ENCODE results near the gene RNF186. TPM values are rescaled to one million over a fixed set of nuclear protein-coding genes. Genes with fewer than 3 reads are reported as not detected.
"Not testable (repeated sequence)": the region's sequence is repeated elsewhere in the genome, so short reads cannot be mapped to it uniquely, and the experiment has no call there.

The RNF186 gene
- total RNA-seq, 1 donor from 2014 or later: not detected

DNA sequence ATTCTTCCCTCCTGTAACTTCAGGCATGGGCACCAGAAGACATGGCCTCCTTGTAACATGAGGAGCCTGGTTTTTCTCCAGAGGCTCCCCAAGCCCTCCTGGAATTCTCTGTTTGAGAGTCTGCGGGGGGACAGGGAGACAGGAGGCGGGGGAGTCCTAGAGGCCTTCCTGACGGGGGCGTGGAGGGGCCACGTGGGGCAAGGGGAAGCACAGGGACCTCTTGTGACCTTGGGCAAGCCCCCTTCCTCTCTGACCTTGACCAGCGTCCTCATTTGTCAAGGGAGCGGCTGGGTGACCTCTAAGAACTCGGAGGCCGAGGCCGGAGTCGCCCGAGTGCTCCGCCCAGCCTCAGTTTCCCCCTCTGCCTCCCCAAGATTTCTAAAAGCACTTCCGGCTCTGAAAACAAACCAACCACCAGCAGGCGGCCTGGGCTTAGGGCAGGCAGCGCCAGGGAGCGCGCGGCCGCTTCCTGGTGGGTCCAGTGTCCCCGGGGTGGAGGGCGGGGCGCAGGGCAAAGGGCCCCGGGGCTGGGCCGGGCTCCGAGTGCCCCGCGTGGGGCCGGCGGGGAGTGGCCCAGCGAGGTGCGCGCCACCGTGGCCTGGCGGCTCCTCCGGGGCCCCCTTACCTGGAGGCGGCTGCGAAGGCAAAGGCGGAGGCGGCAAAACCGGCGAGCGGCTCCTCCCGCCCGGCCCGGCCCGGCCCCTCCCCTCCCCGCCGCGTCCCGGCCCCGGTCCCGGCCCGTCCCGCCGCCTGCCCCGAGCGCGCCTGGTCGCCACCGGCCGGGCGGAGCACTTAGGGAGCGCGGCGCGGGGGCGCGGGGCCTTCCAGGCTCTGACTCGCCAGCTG is 15.6 kb downstream of the RNF186 start, which contains the start of gene TMCO4:
Gene TMCO4 (minus strand): TSS at position 687 of the 846 bp plus-strand sequence. CDS start 19,158 bp downstream, outside the sequence.
- DNase-seq (ENCODE audit: low spot score): no peak
- intact Hi-C loops (cut with DNase I): no loop called here

GRCh38 chr1:19798486-19799229 is 16.4 kb downstream of the RNF186 start:
- intact Hi-C loops (cut with DNase I): no loop called here
- no peak for DNase-seq (ENCODE audit: low spot score)

DNA sequence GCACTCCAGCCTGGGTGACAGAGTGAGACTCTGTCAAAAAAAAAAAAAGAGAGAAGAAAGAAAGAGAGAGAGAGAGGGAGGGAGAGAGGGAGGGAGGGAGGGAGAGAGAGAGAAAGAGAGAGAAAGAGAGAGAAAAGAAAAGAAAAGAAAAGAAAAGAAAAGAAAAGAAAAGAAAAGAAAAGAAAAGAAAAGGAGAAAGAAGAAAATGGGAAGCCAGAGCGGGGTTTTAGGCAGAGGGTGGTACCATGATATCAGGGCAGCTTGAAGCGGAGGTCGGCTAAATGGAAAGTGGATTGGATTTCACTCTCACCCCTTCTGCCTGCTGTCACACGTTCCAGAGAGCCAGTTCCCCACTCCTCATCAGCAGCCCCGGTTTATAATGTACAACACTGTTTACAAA is 17.3 kb downstream of the RNF186 start:
- no peak for DNase-seq (ENCODE audit: low spot score)
- intact Hi-C loops (cut with DNase I): no loop called here

DNA sequence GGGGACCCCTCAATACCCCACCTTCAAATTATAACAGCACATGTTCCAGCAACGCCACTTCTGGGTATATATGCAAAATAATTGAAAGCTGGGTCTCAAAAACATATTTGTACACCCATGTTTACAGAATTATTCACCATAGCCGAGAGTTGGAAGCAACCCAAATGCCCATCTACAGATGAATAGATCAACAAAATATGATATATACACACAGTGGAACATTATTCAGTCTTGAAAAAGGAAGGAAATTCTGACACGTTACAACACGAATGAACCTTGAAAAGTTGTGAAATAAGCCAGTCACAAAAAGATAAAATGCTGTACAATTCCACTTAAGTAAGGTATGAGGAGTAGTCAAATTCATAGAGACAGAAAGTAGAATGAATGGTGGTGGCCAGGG is 20.5 kb downstream of the RNF186 start:
- intact Hi-C loops (cut with DNase I): no loop called here
- no peak for DNase-seq (ENCODE audit: low spot score)

DNA sequence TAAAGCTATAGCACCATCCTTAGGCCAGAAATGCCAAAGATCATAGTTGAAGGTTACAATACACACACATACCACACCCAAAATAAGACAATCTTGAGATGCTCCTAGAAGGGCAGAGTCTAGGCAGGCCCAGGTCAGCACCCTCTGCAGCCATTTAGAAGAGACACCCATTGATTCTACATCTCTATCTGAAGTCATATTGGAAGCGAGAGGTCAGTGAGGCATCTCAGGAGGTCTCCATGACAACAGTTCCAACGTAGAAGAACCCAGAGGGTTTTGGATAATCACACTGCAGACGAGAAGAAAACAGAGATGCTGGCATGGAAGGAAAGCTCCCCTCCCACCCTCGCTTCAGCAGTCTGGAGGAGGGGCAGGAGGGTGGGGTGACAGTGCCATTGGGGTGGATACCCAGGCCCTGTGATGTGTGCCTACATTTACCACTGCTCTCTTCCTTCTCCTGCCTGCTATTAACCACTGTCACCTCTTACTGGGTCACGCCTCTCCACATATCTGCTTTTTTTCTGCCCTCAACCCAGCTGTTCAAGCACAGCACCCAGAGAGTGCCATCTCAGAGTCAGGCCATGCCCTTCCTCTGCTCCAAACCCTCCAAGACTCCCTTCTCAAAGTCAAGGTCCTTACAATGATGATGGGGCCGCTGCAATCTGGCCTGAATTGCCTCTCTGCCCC is 21.6 kb downstream of the RNF186 start:
- DNase-seq (ENCODE audit: low spot score): no peak
- intact Hi-C loops (cut with DNase I): no loop called here

GRCh38 chr1:19792237-19793002 is 22.7 kb downstream of the RNF186 start:
- intact Hi-C loops (cut with DNase I): no loop called here

GRCh38 chr1:19790061-19790975 is 24.8 kb downstream of the RNF186 start:
- DNase-seq (ENCODE audit: low spot score); intact Hi-C loops (cut with DNase I): not testable (repeated sequence)

More at GRCh38 chr1:19792237-19793002, 22.7 kb downstream of the RNF186 start:
- DNase-seq (ENCODE audit: low spot score): no peak

DNA sequence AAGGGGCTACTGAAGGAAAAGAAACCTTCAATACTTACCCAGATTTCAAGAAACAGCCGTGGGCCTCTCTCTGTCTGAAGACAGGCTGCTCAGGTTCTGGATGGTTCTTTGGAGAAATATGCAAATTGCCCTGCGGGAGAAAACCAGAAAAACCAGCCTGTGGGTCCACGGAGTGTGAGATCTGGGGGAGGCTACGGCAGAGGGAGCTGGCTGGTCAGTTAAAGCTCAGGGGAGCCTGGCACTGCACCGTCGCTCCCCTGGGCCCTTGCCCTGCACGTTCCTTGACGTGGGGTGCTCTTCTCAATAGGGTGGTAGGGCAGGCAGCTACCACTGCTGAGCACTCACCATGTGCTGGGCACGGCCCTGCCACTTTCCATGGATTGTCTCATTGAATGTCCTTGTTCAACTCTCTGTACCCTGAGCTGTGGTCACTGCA is 28.1 kb downstream of the RNF186 start:
- intact Hi-C loops (cut with DNase I): no loop called here
- no peak for DNase-seq (ENCODE audit: low spot score)

GRCh38 chr1:19785660-19786059 is 29.4 kb downstream of the RNF186 start:
- no peak for DNase-seq (ENCODE audit: low spot score)
- intact Hi-C loops (cut with DNase I): no loop called here

DNA sequence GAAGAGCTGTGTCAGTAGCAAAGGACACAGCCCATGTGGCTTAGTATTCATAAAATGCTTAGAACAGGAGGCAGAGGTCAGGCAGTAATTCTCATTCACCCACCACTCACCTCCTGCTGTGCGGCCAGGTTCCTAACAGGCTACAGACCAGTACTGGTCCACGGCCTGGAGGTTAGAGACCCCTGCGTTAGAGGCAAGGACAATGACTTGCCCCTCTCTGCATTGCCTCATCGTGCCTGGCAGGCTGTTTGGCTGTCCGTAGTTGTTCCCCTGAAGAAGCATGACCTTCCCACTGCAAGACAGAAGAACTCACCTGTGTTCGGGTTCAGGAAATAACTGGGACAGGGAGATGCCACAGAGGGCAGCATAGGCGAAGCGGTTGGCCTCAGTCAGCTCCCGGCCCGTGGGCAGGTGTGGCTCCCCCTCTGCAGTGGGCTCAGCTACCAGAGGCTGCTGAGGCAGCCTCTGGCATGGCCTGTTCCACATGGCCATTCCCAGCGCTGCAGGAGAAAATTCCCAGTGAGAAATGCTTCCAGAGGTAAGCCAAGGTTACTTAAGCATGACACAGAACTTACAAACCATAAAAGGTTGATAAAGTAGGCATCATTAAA is 34.7 kb downstream of the RNF186 start:
- DNase-seq (ENCODE audit: low spot score): no peak
- intact Hi-C loops (cut with DNase I): no loop called here

DNA sequence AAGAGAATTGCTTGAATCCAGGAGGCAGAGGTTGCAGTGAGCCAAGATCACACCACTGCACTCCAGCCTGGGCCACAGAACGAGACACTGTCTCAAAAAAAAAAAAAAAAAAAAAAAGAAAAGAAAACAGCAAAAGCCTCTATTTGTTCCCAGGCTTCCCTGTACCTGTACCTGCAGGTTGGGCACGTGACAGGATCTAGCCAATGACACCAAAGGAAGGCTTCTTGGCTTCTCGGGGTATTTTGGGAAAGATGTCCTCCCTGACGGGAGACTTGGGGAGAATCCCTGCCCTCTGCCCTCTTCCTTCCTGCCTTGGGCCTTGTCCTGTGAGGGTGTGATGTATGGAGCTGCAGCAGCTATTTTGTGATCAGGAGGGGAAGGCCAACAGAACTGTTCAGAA is 38.1 kb downstream of the RNF186 start:
- no peak for DNase-seq (ENCODE audit: low spot score)
- intact Hi-C loops (cut with DNase I): no loop called here

GRCh38 chr1:19776287-19776686 is 38.8 kb downstream of the RNF186 start:
- intact Hi-C loops (cut with DNase I): no loop called here
- no peak for DNase-seq (ENCODE audit: low spot score)

GRCh38 chr1:19775831-19776230 is 39.3 kb downstream of the RNF186 start:
- intact Hi-C loops (cut with DNase I): no loop called here
- DNase-seq (ENCODE audit: low spot score): no peak

- no peak for DNase-seq (ENCODE audit: low spot score)
- intact Hi-C loops (cut with DNase I): no loop called here
Observed at GRCh38 chr1:19775317-19775716, 39.8 kb downstream of the RNF186 start.

GRCh38 chr1:19774180-19774785 is 40.8 kb downstream of the RNF186 start:
- intact Hi-C loops (cut with DNase I): no loop called here

GRCh38 chr1:19773485-19773884 is 41.6 kb downstream of the RNF186 start:
- DNase-seq (ENCODE audit: low spot score): no peak
- intact Hi-C loops (cut with DNase I): no loop called here

More at GRCh38 chr1:19774180-19774785, 40.8 kb downstream of the RNF186 start:
- no peak for DNase-seq (ENCODE audit: low spot score)

GRCh38 chr1:19772053-19772452 is 43.0 kb downstream of the RNF186 start:
- no peak for DNase-seq (ENCODE audit: low spot score)
- intact Hi-C loops (cut with DNase I): no loop called here

GRCh38 chr1:19771350-19771749 is 43.7 kb downstream of the RNF186 start:
- no peak for DNase-seq (ENCODE audit: low spot score)
- intact Hi-C loops (cut with DNase I): no loop called here

Data from cardiac septum (tissue), 1 donor.